Neural progenitor cell (in vitro differentiated cells): ENCODE results near the gene S100A2. TPM values are rescaled to one million over a fixed set of nuclear protein-coding genes. Genes with fewer than 3 reads are reported as not detected.
A peak's percentile ranks its signal among the peaks of the same experiment; 100 is the strongest.

Experiments used
- DNase-seq: peaks from one replicate; pipeline ENCODE4 v3.0.0-alpha.2; 2016; ENCODE audit warnings: low spot score
- H2AFZ ChIP-seq: fragments of 200-600 bp; sonication (generic); replicated peaks from 2 replicates; pipeline ENCODE4 v1.6.1; 2016; ENCODE audit warnings: antibody characterized with exemption
- H3F3A ChIP-seq: fragments of 200-600 bp; sonication (generic); 2 replicates; pipeline ENCODE4 v1.6.1; 2016; ENCODE audit warnings: antibody characterized with exemption, low read depth
- H3K27ac ChIP-seq: fragments of 200-600 bp; sonication (generic); 2 replicates; pipeline ENCODE4 v1.5.1; 2016; ENCODE audit warnings: mild to moderate bottlenecking
- H3K27me3 ChIP-seq: fragments of 200-600 bp; sonication (generic); 2 replicates; pipeline ENCODE4 v1.6.1; 2016; ENCODE audit warnings: mild to moderate bottlenecking, moderate library complexity
- H3K36me3 ChIP-seq: fragments of 200-600 bp; sonication (generic); 2 replicates; pipeline ENCODE4 v1.5.1; 2016
- H3K4me1 ChIP-seq: fragments of 200-600 bp; sonication (generic); 2 replicates; pipeline ENCODE4 v1.6.1; 2016; ENCODE audit warnings: mixed run types
- H3K4me2 ChIP-seq: fragments of 200-600 bp; sonication (generic); 2 replicates; pipeline ENCODE4 v1.6.1; 2016
- H3K4me3 ChIP-seq: fragments of 200-600 bp; sonication (generic); 2 replicates; pipeline ENCODE4 v1.5.1; 2016
- H3K79me2 ChIP-seq: fragments of 200-600 bp; sonication (generic); 2 replicates; pipeline ENCODE4 v1.6.1; 2016; ENCODE audit warnings: low read depth
- H3K9ac ChIP-seq: fragments of 200-600 bp; sonication (generic); 2 replicates; pipeline ENCODE4 v1.6.1; 2016
- H3K9me3 ChIP-seq: fragments of 200-600 bp; sonication (generic); 2 replicates; pipeline ENCODE4 v1.5.1; 2016; ENCODE audit warnings: low read depth
- H4K20me1 ChIP-seq: fragments of 200-600 bp; sonication (generic); 2 replicates; pipeline ENCODE4 v1.6.1; 2016; ENCODE audit warnings: low read depth
- H3K27ac Mint-ChIP-seq: 3 replicates; pipeline ENCODE4 v1.8.0; 2021; ENCODE audit warnings: mixed read lengths
- H3K27me3 Mint-ChIP-seq: 2 replicates; pipeline ENCODE4 v1.8.0; 2022; ENCODE audit warnings: low read depth, mild to moderate bottlenecking, inconsistent platforms, moderate library complexity, mixed read lengths; ENCODE audit not compliant: insufficient read depth
- H3K36me3 Mint-ChIP-seq: 3 replicates; pipeline ENCODE4 v1.8.0; 2021; ENCODE audit warnings: mixed read lengths
- H3K4me1 Mint-ChIP-seq: 3 replicates; pipeline ENCODE4 v1.8.0; 2021; ENCODE audit warnings: mixed read lengths
- H3K4me3 Mint-ChIP-seq: 3 replicates; pipeline ENCODE4 v1.8.0; 2021; ENCODE audit warnings: mild to moderate bottlenecking, moderate library complexity, mixed read lengths
- H3K9me3 Mint-ChIP-seq: 3 replicates; pipeline ENCODE4 v1.8.0; 2020; ENCODE audit warnings: mixed read lengths
- CTCF ChIP-seq: fragments of 200-600 bp; sonication (generic); IDR thresholded peaks from 2 replicates; pipeline ENCODE4 v1.5.1; 2017; ENCODE audit warnings: antibody characterized with exemption, mild to moderate bottlenecking
- EZH2 ChIP-seq: fragments of 200-600 bp; sonication (generic); IDR thresholded peaks from 2 replicates; pipeline ENCODE4 v1.6.1; 2017; ENCODE audit warnings: antibody characterized with exemption, mild to moderate bottlenecking, moderate library complexity
- EZH2phosphoT487 ChIP-seq: fragments of 200-600 bp; sonication (generic); IDR thresholded peaks from 2 replicates; pipeline ENCODE4 v1.6.1; 2017; ENCODE audit warnings: antibody characterized with exemption
- total RNA-seq: library from RNA; depleted of rRNA; stranded (reverse); fragments of >200 nt; gene quantifications from 2 replicates; pipeline ENCODE4 v1.2.3, GENCODE V29; 2015; ENCODE audit warnings: low replicate concordance

The S100A2 gene
- total RNA-seq, 1 donor from 2014 or later = not detected

GRCh38 chr1:153610334-153610733 is 44.7 kb upstream of the S100A2 start:
- H3K4me3 ChIP-seq = no peak overlapping the region
- H3F3A ChIP-seq = no peaks in the 10 kb centered on the region
- no peak overlapping the region for H2AFZ ChIP-seq
- Mint-ChIP-seq H3K27me3 (peaks cover 15% of the 10 kb centered on the region), H3K4me3 (no peak overlapping the region), H3K36me3 (no peaks in the 10 kb centered on the region), H3K4me1 (peaks cover 31% of the 10 kb centered on the region), H3K9me3 (no peaks in the 10 kb centered on the region), H3K27ac (no peak overlapping the region)
- DNase-seq = no peak
- peaks cover 31% of the 10 kb centered on the region for H3K4me1 ChIP-seq
- H3K27ac ChIP-seq = no peak overlapping the region
- no peak overlapping the region for H3K9ac ChIP-seq
- no peaks in the 10 kb centered on the region for H4K20me1 ChIP-seq
- TF ChIP-seq CTCF = no peak
- TF ChIP-seq EZH2 = no peak
- TF ChIP-seq EZH2phosphoT487 = no peak
- no peaks in the 10 kb centered on the region for H3K27me3 ChIP-seq
- H3K9me3 ChIP-seq = no peaks in the 10 kb centered on the region
- H3K4me2 ChIP-seq = no peak overlapping the region
- no peaks in the 10 kb centered on the region for H3K79me2 ChIP-seq
- H3K36me3 ChIP-seq = no peaks in the 10 kb centered on the region

DNA sequence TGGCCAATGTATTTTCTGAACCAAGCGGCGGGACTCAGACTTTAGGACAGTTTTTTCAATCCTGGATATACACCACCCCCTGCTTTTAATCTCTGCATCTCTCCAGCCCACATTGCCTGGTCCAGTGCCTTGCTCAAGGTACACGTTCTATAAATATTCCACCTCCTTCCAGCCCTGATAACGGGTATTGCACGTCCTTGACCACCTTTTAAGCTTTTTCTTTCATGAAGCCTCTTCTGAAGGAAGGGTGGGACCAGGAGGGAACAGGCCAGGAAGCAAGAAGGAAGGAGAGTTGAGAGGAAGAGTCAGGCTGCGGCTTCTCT is 43.9 kb upstream of the S100A2 start:
- Histone ChIP-seq H3K9me3 (no peaks in the 10 kb centered on the region), H3K36me3 (no peaks in the 10 kb centered on the region), H3K79me2 (no peaks in the 10 kb centered on the region), H4K20me1 (no peaks in the 10 kb centered on the region), H3K9ac (no peak overlapping the region), H3K27me3 (no peaks in the 10 kb centered on the region), H3F3A (no peaks in the 10 kb centered on the region), H3K4me1 (peaks cover 31% of the 10 kb centered on the region), H2AFZ (no peak overlapping the region), H3K27ac (no peak overlapping the region), H3K4me2 (no peak overlapping the region), H3K4me3 (no peak overlapping the region)
- Mint-ChIP-seq H3K4me3 (peak overlapping the region; percentile 58), H3K9me3 (no peaks in the 10 kb centered on the region), H3K36me3 (no peaks in the 10 kb centered on the region), H3K27ac (peak overlapping the region; percentile 86), H3K4me1 (peaks cover 33% of the 10 kb centered on the region), H3K27me3 (peaks cover 15% of the 10 kb centered on the region)
- DNase-seq = no peak
- TF ChIP-seq EZH2phosphoT487 (no peak), CTCF (no peak), EZH2 (no peak)

DNA sequence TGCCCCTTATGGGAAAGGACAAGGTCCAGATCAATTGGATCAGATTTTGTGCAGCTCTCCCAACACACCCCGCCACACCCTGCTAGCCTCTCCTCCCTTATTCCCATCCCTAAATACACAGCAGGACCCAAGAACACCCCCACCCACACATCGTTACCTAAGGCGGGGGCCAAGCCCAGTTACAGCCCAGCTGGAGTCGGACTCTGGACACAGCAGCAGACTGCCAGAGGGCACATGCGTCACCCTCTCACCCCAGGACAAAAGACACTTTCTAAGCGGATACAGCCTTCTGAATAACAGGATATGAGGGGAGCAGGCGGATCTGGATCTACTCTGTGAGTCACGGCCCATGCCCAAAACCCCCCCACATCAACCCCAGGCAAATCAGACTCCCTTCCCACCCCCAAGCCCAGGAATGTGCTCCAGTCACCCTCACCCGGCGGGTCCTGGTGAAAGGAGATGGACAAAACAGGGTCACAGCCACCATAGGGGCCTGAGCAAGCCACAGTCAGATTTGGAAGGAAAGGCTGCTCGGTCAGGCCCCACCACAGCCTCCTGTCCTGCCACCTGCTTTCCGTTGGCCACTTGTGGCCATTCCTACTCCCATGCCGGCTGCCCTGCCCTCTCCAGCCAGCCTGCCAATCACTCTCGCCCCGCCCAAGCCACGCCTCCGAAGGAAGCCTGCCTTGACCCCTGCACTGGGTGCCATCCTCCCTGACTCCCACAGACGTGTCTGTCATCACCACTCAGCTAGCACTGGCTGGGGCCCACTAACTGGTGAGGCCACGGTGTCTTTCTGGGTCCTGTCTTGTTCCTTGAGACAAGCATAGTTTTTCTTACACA is 43.3 kb upstream of the S100A2 start:
- no peaks in the 10 kb centered on the region for H3K9me3 ChIP-seq
- no peak overlapping the region for H3K9ac ChIP-seq
- peaks cover 14% of the 10 kb centered on the region for H3K27me3 Mint-ChIP-seq
- H3K27me3 ChIP-seq = no peaks in the 10 kb centered on the region
- TF ChIP-seq CTCF = no peak
- peaks cover 31% of the 10 kb centered on the region for H3K4me1 ChIP-seq
- H3F3A ChIP-seq = no peaks in the 10 kb centered on the region
- DNase-seq = peak; percentile 77
- H3K4me3 ChIP-seq = no peak overlapping the region
- H2AFZ ChIP-seq = peak overlapping the region; percentile 66
- H4K20me1 ChIP-seq = no peaks in the 10 kb centered on the region
- H3K36me3 ChIP-seq = no peaks in the 10 kb centered on the region
- peak overlapping the region; percentile 21 for H3K4me2 ChIP-seq
- no peaks in the 10 kb centered on the region for H3K9me3 Mint-ChIP-seq
- H3K4me3 Mint-ChIP-seq = peak overlapping the region; percentile 58
- H3K4me1 Mint-ChIP-seq = peaks cover 33% of the 10 kb centered on the region
- H3K36me3 Mint-ChIP-seq = no peaks in the 10 kb centered on the region
- H3K27ac Mint-ChIP-seq = peak overlapping the region; percentile 86
- no peaks in the 10 kb centered on the region for H3K79me2 ChIP-seq
- no peak overlapping the region for H3K27ac ChIP-seq
